OCI-LY3 (cell line): ENCODE data around the gene BLOC1S1.

Experiments
- H2AFZ ChIP-seq: fragments of 200-600, 300-600 bp; shearing (Covaris generic); 2 replicates; pipeline ENCODE4 v1.6.0; 2014; ENCODE audit warnings: antibody characterized with exemption, low read depth, low read length
- H3K27ac ChIP-seq: fragments of 200-600, 300-600 bp; sonication (generic); 2 replicates; pipeline ENCODE4 v1.5.1; 2014; ENCODE audit warnings: mild to moderate bottlenecking, low read length, moderate library complexity, mixed read lengths
- H3K27me3 ChIP-seq: fragments of 200-600, 300-600 bp; sonication (generic); 2 replicates; pipeline ENCODE4 v1.6.1; 2014; ENCODE audit warnings: low read depth, low read length, mixed read lengths
- H3K36me3 ChIP-seq: fragments of 200-600, 300-600 bp; sonication (generic); replicated peaks from 2 replicates; pipeline ENCODE3; 2014; ENCODE audit warnings: low read depth, low read length, mixed read lengths
- H3K4me1 ChIP-seq: fragments of 300-600, 200-600 bp; sonication (generic); 2 replicates; pipeline ENCODE4 v1.6.1; 2014; ENCODE audit warnings: low read length, mixed read lengths
- H3K4me2 ChIP-seq: fragments of 200-600, 300-600 bp; sonication (generic); 2 replicates; pipeline ENCODE4 v1.6.1; 2014; ENCODE audit warnings: low read length, mixed read lengths
- H3K4me3 ChIP-seq: fragments of 300-600, 200-600 bp; sonication (generic); 2 replicates; pipeline ENCODE4 v1.5.1; 2014; ENCODE audit warnings: antibody characterized with exemption, mild to moderate bottlenecking, low read length, moderate library complexity
- H3K79me2 ChIP-seq: fragments of 300-600, 200-600 bp; shearing (Covaris generic); 2 replicates; pipeline ENCODE4 v1.6.1; 2014; ENCODE audit warnings: mild to moderate bottlenecking, low read length, mixed read lengths
- H3K9ac ChIP-seq: fragments of 300-600, 200-600 bp; shearing (Covaris generic); 2 replicates; pipeline ENCODE4 v1.6.0; 2014; ENCODE audit warnings: mild to moderate bottlenecking, low read length, moderate library complexity
- H3K9me3 ChIP-seq: fragments of 200-600, 300-600 bp; shearing (Covaris generic); 2 replicates; pipeline ENCODE4 v1.6.1; 2014; ENCODE audit warnings: low read length, mixed read lengths; ENCODE audit not compliant: insufficient read depth
- H4K20me1 ChIP-seq: fragments of 200-600, 300-600 bp; sonication (generic); 2 replicates; pipeline ENCODE4 v1.6.1; 2016; ENCODE audit warnings: low read length, mixed read lengths; ENCODE audit not compliant: insufficient read depth
- CTCF ChIP-seq: fragments of 200-600, 300-600 bp; sonication (generic); IDR thresholded peaks from 2 replicates; pipeline ENCODE4 v1.5.1; 2014; ENCODE audit warnings: antibody characterized with exemption, low read length, low read depth
- EZH2phosphoT487 ChIP-seq: fragments of 200-600 bp; shearing (Covaris generic); IDR thresholded peaks from 2 replicates; pipeline ENCODE4 v1.6.1; 2018; ENCODE audit warnings: antibody characterized with exemption, mixed run types, low read depth

Gene BLOC1S1

GRCh38 chr12:55716582-55716957 lies 724 bp downstream of the BLOC1S1 start:
- peak overlapping the region; percentile 86 for H3K9ac ChIP-seq

GRCh38 chr12:55717011-55718007 lies 1.5 kb downstream of the BLOC1S1 start:
- no peaks in the 10 kb centered on the region for H3K27me3 ChIP-seq
- no peaks in the 10 kb centered on the region for H3K36me3 ChIP-seq
- peaks cover 15% of the 10 kb centered on the region for H3K4me1 ChIP-seq
- H3K27ac ChIP-seq = no peak overlapping the region
- H3K9me3 ChIP-seq = no peaks in the 10 kb centered on the region
- H3K9ac ChIP-seq = peak overlapping the region; percentile 86
- H3K4me2 ChIP-seq = peak overlapping the region; percentile 90
- no peak for TF ChIP-seq CTCF
- no peak for TF ChIP-seq EZH2phosphoT487
- H4K20me1 ChIP-seq = no peaks in the 10 kb centered on the region
- H3K79me2 ChIP-seq = peaks cover 7% of the 10 kb centered on the region; the same call in 1 of the 2 replicates
- H2AFZ ChIP-seq = no peak overlapping the region
- H3K4me3 ChIP-seq = peak overlapping the region; percentile 91

More at GRCh38 chr12:55716582-55716957, 724 bp downstream of the BLOC1S1 start:
- Histone ChIP-seq H3K36me3 (no peaks in the 10 kb centered on the region), H3K79me2 (peaks cover 7% of the 10 kb centered on the region; the same call in 1 of the 2 replicates), H4K20me1 (no peaks in the 10 kb centered on the region), H3K4me2 (peak overlapping the region; percentile 90), H3K27me3 (peaks cover 4% of the 10 kb centered on the region; the same call in 1 of the 2 replicates), H3K4me1 (peaks cover 15% of the 10 kb centered on the region), H3K4me3 (peak overlapping the region; percentile 91), H3K9me3 (no peaks in the 10 kb centered on the region), H3K27ac (peak overlapping the region; percentile 74), H2AFZ (peak overlapping the region; percentile 99)
- no peak for TF ChIP-seq CTCF
- no peak for TF ChIP-seq EZH2phosphoT487

GRCh38 chr12:55718015-55718414 lies 2.2 kb downstream of the BLOC1S1 start:
- no peaks in the 10 kb centered on the region for H3K36me3 ChIP-seq
- no peak overlapping the region for H3K9ac ChIP-seq
- peaks cover 15% of the 10 kb centered on the region for H3K4me1 ChIP-seq
- no peak overlapping the region for H3K4me2 ChIP-seq
- H3K27ac ChIP-seq = no peak overlapping the region
- no peaks in the 10 kb centered on the region for H4K20me1 ChIP-seq
- H3K9me3 ChIP-seq = no peaks in the 10 kb centered on the region
- no peak for TF ChIP-seq EZH2phosphoT487
- no peak for TF ChIP-seq CTCF
- no peak overlapping the region for H3K4me3 ChIP-seq
- no peaks in the 10 kb centered on the region for H3K27me3 ChIP-seq
- peaks cover 7% of the 10 kb centered on the region; the same call in 1 of the 2 replicates for H3K79me2 ChIP-seq
- H2AFZ ChIP-seq = no peak overlapping the region

- Histone ChIP-seq H3K36me3 (peaks cover 1% of the 10 kb centered on the region), H3K4me2 (no peak overlapping the region), H3K9ac (no peak overlapping the region), H3K27ac (no peak overlapping the region), H3K4me1 (peaks cover 15% of the 10 kb centered on the region), H3K4me3 (no peak overlapping the region), H3K9me3 (no peaks in the 10 kb centered on the region), H3K79me2 (peaks cover 7% of the 10 kb centered on the region; the same call in 1 of the 2 replicates), H3K27me3 (no peaks in the 10 kb centered on the region), H2AFZ (no peak overlapping the region), H4K20me1 (no peaks in the 10 kb centered on the region)
- TF ChIP-seq EZH2phosphoT487 = no peak
- no peak for TF ChIP-seq CTCF
Measured at GRCh38 chr12:55718624-55719275, 2.9 kb downstream of the BLOC1S1 start.
